Amygdala (tissue), 56 donors: ENCODE results near the gene FRMD5.

Source experiments
- DNase-seq, 56 donors: peaks; one replicate each; lab custom pipeline; 2025; lab: John Stamatoyannopoulos, UW

FRMD5 gene

GRCh38 chr15:43908516-43909050, 286.5 kb downstream of the FRMD5 start:
- no peak for DNase-seq

- no peak for DNase-seq
These were observed 289.3 kb downstream of the FRMD5 start for GRCh38 chr15:43905755-43906154.

- DNase-seq, result peak in 30 of 56 donors; percentile 5 to 68 (median 20)
These were observed 291.2 kb downstream of the FRMD5 start for GRCh38 chr15:43903864-43904290.

GRCh38 chr15:43901495-43901894, 293.6 kb downstream of the FRMD5 start:
- no peak for DNase-seq

GRCh38 chr15:43900996-43901395, 294.1 kb downstream of the FRMD5 start:
- no peak for DNase-seq

GRCh38 chr15:43899928-43900327, 295.1 kb downstream of the FRMD5 start:
- DNase-seq, result no peak

GRCh38 chr15:43898891-43899290, 296.2 kb downstream of the FRMD5 start:
- DNase-seq, result no peak

- DNase-seq, result no peak
These were observed 298.5 kb downstream of the FRMD5 start for GRCh38 chr15:43896543-43896942.

- DNase-seq, result no peak
These were observed 299.5 kb downstream of the FRMD5 start for GRCh38 chr15:43895586-43895985.

- no peak for DNase-seq
These were observed 301.1 kb downstream of the FRMD5 start for GRCh38 chr15:43893956-43894355.

GRCh38 chr15:43889042-43889441, 306.0 kb downstream of the FRMD5 start:
- DNase-seq, result no peak

- DNase-seq, result no peak
These were observed 307.2 kb downstream of the FRMD5 start for GRCh38 chr15:43887901-43888300.

- DNase-seq, result no peak
These were observed 308.5 kb downstream of the FRMD5 start for GRCh38 chr15:43886558-43886957.

- no peak for DNase-seq
These were observed 311.5 kb downstream of the FRMD5 start for GRCh38 chr15:43883571-43883970.

GRCh38 chr15:43881944-43882343, 313.1 kb downstream of the FRMD5 start:
- DNase-seq, result no peak

- no peak for DNase-seq
These were observed 313.8 kb downstream of the FRMD5 start for GRCh38 chr15:43881245-43881644.

- DNase-seq, result peak in 3 of 56 donors; percentile 14 to 31 (median 16)
These were observed 314.5 kb downstream of the FRMD5 start for GRCh38 chr15:43880406-43881194.

GRCh38 chr15:43879386-43880355, 315.4 kb downstream of the FRMD5 start:
- no peak for DNase-seq

GRCh38 chr15:43878446-43878845, 316.6 kb downstream of the FRMD5 start:
- no peak for DNase-seq

GRCh38 chr15:43877371-43877770, 317.7 kb downstream of the FRMD5 start:
- no peak for DNase-seq

GRCh38 chr15:43876872-43877271, 318.2 kb downstream of the FRMD5 start:
- DNase-seq, result no peak
